HTERT RPE-1 (cell line): ENCODE measurements around the gene OSBPL8.
"Not testable (repeated sequence)": the region's sequence is repeated elsewhere in the genome, so short reads cannot be mapped to it uniquely, and the experiment has no call there.

Experiments
- in situ Hi-C: fragments of 300-500 bp; cut with MboI; formaldehyde crosslinking; loops from 4 replicates; pipeline ENCODE4 v1.14.3; 2020; ENCODE audit warnings: low sequenced_read_pairs

The OSBPL8 gene

DNA sequence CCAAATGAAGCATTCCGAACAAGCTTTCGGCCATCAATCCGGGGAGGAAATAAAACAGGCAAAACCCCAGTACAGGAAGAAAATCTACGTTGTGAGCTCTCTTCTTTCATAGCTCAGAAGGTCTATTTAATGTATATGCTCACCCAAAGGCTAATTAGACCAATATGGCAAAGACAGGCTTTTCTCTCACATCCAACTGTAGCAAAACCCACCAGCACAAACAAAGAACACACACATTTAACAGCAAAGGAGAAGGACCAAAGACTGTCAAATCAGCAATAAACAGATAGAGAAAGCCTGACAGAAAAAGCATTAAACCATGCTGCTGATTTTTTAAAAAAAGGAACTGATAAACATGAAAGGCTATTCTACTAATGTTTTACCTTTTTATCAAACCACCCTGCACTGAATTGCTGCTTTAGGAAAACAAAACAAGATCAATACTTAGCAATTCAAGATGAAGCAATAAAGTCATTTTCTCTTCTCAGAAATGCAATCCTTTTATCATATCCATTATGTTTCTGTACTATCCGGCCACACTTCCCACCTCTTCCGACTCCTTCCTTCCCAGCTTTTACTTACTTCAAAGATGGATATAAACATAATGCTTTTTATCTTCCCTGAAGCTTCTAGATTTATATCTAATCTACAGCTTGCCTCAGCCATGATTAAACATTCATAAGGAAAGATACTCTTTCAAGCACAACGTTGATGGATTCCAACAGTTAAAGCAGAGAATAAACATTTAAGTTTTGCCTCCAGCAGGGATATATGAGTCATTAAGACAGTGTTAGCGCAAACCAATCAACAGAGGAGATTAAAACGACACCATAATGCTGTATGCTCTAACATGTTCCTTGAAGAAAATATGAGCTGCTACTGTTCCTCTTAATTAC, 136.8 kb downstream of the OSBPL8 start:
- in situ Hi-C loops, result no loop called here

DNA sequence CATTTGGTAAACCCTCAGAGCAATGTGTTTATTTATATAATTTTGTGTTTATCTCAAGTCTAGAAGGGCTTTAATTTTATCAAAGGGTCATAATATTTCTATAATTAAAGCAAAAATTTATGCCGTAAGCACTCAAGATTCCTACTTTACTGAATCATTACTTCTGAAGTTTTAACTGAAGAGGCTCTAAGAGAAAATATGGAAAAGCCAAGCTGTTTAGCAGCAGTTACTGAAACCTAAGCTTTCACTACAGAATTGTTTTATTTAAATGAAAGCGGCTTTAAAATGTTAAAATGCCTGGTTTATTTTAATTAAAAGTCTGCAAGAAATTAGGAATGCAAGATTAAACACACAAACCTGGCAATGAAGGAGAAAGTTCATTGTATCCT, 137.4 kb downstream of the OSBPL8 start:
- in situ Hi-C loops, result no loop called here

DNA sequence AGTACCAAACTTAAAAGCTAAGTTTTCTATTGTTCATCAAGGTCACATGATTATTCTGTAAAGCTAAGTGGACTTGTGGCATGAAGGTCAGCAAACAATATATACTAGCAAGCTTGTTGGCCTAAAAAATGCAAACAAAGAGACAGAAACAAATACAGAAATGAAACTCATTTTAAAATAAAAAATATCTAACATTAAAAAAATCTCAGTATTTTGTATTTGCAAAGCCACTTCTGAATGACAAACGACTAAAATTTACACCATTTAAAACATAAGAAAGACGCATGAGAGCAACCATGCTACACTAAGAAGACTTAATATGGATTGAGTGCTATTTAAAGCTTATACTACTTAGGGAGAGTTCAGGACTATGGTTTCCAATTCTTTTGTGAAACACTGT, 138.5 kb downstream of the OSBPL8 start:
- in situ Hi-C loops, result no loop called here

DNA sequence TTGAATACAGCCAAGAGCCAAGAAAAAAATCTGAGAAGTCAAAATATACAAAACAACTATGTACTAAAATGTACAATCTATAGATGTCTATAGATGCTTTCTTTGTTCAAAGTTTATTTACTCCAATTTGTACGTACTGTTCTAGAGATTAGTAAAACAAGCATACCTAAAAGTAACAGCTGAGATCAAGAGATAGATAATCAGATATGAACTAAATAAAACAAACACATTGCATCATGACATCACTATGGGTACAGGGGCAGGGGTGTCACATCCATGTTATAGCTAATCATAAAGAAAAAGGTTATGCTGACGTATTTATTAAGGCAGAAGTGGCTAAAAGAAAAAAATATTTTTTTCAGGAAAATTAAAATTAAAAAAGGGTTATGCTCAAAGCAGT, 139.3 kb downstream of the OSBPL8 start:
- in situ Hi-C loops, result no loop called here

DNA sequence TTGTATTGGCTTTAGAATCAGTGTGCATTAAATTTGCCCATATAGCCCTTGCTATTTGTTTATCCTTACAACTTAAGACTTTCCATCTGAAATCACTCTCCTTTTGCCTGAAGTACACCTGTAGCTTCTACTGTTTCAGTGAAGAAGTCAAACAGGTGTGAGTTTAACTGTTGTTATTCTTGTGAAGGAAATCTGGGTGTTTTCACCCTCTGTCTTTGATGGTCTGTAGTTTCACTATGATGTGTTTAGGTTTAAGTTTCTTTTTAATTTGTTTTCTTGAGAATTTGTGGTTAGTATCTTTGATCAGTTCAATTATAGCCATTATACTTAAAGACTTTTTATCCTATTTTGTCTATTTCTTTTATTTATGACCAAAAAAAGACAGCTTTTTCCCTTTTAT, 142.5 kb downstream of the OSBPL8 start:
- in situ Hi-C loops, result no loop called here

DNA sequence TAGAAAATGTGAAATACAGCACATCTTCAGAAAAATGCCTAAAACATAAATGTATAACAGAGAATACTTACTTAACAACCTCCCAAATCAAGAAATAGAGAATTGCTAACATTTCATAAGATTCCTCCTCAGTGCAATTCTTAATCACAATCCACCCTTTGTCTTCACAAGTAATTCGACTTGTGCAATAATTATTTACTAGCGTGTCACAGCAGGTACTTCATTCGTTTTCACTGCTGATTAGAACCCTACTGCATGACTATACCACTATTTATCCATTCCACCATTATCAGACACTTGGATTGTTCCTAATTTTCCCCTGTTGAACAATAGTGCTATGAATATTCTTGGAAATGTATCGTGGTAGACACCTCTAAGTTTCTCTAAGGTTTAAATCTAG, 146.4 kb downstream of the OSBPL8 start:
- in situ Hi-C loops, result no loop called here

DNA sequence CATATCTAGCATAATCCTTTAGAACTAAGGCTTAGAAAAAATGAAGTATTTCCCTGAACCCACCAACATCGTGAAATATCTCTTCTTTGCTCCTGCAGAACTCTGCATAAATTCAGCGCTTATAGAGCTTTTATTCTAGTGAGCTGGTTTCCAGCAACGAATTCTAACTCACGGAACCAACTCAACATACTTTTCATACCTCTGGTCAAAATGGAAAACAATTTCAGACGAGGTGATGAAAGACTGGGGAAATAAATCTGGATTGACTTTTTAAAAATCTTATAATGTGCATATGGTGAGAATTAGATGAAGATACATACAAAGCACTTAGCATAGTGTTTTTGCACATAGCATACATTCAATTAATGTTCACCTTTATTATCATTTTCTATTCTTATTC, 148.8 kb downstream of the OSBPL8 start:
- in situ Hi-C loops, result no loop called here

DNA sequence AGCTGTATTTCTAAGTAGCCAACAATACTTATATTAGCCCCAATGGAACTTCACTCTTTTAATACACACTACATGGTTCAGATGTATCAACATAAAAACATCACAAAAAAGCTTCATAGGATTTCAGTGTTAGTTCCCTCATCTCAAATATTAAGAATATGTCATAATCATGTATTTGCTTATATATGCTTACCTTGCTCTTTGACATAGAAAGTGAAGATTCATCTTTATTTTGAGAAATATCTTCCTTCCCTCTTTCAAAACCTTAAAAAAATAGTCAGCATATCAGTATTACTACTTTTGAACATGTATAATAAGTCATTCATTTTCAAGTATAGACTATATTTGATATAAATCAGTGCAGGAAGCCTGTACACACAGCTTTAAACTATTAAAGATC, 149.2 kb downstream of the OSBPL8 start:
- in situ Hi-C loops, result no loop called here

DNA sequence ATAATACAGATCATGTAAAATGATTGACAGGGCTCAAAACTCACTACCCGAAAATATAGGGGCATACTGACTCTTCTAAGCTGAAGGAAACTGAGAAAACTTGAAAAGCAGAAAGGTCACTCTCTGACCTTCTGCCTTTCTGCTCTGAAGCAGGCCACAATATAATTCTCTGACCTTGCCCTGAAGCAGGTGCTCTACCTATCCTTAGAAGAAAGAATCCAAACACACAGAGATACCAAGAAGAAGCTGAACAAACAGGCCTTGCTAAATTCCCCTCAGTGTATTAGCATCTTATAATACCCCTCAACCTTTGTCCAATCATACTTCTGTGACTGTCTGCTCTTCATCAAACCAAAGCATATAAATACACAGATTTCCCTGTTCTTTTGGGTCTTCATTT, 150.5 kb downstream of the OSBPL8 start:
- in situ Hi-C loops, result no loop called here

DNA sequence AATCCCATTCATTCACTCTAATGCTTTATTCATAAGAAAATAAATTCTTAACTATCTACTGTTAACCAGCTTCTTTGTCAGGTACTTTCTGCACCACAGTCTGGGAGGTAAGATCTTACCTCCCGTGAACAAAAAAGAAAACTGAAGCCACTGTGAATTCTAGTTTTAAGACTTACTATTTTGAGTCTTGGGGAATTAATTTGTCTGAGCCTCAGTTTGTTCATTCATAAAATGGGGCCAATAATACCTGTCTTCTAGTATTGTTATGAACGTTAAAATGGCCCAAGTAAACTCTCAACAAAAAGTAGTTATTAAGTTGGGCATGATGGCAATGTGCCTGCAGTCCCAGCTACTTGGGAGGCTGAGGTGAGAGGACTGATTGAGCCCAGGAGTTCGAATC, 151.9 kb downstream of the OSBPL8 start:
- in situ Hi-C loops, result no loop called here

DNA sequence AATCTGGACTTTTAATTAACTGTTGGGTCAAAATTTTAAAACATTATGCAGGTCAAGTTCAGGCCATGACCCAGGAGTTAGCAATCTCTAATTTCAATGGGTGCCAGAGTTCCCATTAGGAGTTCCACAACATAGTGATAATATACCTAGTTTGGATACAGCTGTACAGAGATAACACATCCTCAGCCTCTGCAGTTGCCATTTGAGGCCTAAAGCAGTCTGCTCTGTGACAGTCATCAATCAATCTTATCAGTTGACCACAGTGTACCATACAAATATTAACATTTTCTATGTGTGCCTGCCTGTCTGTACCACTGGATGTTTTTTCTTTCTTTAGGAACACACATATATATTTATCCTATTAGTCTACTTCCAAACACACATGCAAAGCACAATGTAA, 157.3 kb downstream of the OSBPL8 start:
- in situ Hi-C loops, result no loop called here

DNA sequence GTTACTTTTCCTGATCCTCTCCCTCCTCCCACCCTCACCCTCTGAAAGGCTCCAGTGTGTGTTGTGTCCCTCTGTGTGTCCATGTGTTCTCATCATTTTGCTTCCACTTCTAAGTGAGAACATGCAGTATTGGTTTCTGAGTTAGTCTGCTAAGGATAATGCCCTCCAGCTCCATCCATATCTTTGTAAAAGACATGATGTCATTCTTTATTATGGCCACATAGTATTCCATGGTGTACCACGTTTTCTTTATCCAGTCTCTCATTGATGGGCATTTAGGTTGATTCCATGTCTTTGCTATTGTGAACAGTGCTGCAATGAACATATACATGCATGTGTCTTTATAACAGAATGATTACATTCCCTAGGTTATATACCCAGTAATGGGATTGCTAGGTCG, 159.4 kb downstream of the OSBPL8 start:
- in situ Hi-C loops, result no loop called here

DNA sequence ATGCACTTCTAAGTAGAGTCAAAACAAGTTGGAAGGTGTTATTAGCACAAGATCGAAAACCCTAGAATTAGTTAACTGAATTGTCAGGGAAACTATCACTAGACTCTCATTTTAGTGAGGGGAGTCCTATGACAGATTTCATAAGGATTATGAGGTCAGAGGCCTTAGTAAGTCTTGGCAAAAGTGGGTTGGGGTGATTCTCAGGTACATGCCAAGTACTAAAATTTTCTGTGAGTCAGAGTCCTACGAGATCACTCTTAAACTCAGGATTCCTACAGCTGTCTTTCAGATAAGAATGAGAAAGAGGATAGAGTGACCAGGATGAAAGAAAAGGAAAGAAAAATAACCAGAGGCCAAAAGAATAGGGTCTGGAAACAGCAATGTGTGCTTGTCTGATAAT, 160.5 kb downstream of the OSBPL8 start:
- in situ Hi-C loops, result no loop called here

DNA sequence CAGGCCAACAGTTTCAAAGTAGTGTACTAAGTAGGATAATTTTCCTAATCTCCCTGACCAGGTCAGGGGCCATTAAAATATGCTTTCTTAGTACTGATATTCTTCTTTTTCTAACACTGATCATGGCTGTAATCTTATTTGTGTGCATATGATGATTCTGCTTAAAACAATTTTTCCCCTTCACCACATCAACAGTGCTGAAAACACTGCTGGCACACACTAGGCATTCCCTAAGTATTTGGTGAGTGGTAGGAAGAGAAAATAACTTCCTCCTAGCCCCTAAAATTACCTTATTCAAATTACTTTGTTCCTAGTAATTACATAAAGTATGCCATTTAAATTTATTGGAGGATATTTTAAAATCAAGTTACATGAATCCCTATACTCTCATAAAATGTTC, 161.5 kb downstream of the OSBPL8 start:
- in situ Hi-C loops, result no loop called here

DNA sequence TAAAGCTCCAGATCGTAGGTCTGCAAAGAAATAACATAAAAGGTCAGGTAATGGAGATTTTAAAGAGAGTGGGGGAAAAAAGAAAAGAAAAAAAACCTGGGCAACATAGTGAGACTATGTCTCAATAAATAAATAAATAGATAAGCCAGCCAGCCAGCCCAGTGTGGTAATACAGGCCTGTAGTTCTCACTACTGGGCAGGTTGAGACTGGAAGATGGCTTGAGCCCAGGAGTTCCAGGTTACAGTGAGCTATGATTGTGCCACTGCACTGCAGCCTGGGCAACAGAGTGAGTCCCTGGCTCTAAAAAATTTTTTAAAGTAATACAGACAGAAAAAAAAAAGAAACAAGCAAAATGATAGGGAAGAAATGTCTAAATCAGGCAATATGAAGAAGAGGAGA, 168.1 kb downstream of the OSBPL8 start:
- in situ Hi-C loops, result no loop called here

DNA sequence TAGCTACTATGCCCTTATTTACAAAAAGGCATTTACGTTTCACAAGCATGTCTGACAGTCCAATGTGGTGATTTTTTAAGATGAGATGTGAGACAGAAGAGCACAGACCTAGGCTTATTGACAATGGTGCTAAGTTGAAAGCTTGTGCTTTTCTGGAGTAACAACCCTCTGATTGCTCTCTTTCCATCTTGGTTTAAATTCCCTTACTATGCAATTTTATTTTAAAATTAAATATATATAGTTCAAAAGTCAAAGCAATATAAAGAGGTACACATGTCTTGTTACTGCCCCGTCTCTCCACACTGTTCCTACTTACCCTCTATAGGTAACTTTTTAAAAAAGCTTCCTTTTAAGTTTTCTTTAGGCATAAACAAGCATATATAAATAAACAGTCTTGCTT, 172.0 kb downstream of the OSBPL8 start:
- in situ Hi-C loops, result no loop called here

DNA sequence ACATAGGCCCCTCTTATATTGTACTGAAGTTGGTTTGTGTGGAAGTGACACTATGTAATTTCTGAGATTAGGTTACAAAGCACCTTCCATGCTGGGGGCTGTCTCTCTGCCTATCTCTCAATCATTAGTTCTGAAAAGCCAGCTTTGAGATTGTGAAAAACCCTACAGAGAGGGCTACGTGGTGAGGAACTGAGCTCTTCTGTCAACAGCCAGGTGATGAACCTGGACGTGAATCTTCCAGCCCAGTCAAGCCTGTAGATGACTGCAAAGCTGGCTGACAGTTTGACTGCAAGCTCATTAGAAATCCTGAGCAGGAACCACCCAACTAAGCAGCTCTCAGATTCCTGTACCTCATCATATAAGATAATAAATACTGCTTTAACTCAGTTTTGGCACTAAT, 175.0 kb downstream of the OSBPL8 start:
- in situ Hi-C loops, result no loop called here

DNA sequence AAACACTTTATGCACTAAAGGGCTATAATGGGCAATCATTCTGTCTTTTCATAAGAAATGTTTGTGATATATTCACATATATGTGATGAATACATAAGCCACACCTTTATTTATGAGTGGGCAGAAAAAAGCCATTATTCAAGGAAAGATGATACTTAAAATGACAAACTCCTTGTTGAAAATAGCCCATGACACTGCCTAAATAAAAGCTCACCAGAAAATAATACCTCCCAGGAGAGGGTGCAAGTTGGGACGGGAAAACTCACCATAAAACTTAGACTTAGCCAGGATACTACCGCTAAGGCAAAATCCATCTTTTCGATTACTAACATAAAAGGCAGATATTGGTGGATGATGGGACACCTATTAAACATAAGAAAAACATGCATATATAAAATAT, 175.6 kb downstream of the OSBPL8 start:
- in situ Hi-C loops, result no loop called here

DNA sequence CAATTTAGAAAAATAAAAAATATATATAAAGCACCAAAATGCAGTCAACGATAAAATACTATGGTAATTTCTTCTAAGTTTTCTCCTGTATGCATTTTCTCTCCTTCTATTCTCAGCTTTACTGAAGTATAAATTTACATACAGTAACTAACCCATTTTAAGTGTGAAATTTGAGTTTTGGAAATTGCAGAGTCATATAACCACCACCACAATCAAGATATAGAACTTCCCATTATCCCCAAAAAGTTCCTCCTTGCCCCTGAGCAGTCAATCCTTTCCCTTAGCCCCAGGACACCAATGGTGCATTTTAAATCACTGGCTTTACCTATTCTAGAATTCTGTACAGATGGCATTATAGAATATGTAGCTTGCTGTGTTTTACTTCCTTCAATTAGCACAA, 180.3 kb downstream of the OSBPL8 start:
- in situ Hi-C loops, result no loop called here

DNA sequence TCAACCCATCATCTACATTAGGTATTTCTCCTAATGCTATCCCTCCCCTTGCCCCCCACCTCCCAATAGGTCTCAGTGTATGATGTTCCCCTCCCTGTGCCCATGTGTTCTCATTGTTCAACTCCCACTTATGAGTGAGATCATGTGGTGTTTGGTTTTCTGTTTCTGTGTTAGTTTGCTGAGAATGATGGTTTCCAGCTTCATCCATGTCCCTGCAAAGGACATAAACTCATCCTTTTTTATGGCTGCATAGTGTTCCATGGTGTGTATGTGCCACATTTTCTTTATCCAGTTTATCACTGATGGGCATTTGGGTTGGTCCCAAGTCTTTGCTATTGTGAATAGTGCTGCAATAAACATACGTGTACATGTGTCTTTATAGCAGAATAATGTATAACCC, 182.7 kb downstream of the OSBPL8 start:
- in situ Hi-C loops, result not testable (repeated sequence)

DNA sequence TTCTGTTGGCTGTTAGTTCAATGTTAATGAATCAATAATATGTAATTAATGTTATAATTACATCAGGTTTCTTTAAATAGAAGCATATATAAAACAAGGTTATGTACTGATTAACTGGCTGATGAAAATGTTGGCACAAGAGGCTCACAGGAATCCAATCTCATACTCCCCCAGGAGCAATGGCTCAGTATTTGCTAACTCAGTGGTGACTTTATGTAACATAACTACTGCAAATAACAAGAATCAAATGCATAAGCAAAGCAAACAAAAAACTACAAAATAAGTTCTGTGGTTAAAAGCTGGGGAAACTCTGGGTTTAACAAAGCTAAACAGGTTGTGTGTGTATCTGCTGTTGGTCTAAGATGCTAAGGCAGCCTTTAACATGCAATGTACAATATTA, 183.6 kb downstream of the OSBPL8 start:
- in situ Hi-C loops, result no loop called here

DNA sequence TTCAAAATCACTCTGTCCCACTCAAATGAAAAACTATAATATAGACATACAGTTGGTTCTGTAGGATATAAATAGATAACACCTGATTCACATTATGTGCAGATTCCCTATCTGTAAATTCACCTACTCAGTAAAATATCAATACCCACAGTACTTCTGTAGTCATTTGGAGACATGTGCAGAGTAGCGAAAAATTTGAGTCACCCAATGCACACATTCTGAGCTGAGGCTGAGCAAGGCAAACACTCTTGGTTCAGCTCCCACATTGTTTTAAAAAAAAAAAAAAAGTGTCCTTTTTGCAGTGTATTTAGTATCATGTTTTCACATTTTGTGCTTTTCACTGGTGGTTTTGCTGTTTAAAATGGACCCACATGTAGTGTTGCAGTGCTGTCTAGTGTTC, 184.1 kb downstream of the OSBPL8 start:
- in situ Hi-C loops, result no loop called here

DNA sequence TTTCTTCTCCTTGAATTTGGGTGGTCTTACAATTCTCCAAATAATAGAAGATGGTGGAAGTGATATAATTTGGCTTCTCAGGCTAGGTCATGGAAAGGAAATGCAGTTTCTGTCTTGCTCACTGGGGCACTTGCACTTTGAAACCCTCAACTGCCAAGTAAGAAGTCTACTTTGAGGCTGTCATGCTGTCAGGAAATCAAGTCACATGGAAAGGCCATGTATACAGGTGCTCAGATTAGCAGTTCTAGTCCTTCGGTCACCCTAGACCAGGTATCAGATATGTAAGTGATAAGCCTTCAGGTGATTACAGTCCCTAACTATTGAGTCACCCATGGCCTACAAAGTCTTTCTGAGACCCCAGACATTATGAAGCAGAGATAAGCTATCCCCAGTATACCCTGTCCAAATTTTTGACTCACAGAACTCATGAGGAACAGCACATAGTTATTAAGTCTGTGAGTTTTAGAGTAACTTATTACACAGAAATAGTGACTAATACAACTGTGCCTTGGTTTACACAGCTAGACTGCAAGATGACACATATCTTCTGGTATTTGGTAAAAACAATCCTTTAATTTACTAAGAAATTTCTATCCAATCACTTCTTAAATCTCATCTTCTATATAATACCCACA, 185.1 kb downstream of the OSBPL8 start:
- in situ Hi-C loops, result no loop called here
